SU-DHL-6 (cell line): ENCODE results near the gene LAPTM4A.

Source experiments
- H2AFZ ChIP-seq: fragments of 200-600 bp; sonication (generic); 2 replicates; pipeline ENCODE4 v1.6.1; 2014; ENCODE audit warnings: low read depth, mild to moderate bottlenecking, moderate library complexity, mixed read lengths, antibody characterized with exemption, low read length; ENCODE audit not compliant: severe bottlenecking
- H3F3A ChIP-seq: fragments of 200-600 bp; shearing (Covaris generic); 2 replicates; pipeline ENCODE4 v1.6.0; 2016; ENCODE audit warnings: antibody characterized with exemption, mild to moderate bottlenecking; ENCODE audit not compliant: insufficient read depth
- H3K27ac ChIP-seq: fragments of 200-600 bp; sonication (generic); 2 replicates; pipeline ENCODE4 v1.5.1; 2016; ENCODE audit warnings: low read depth, mild to moderate bottlenecking, low read length, moderate library complexity, mixed read lengths
- H3K27me3 ChIP-seq: fragments of 200-600 bp; sonication (generic), shearing (Covaris generic); 2 replicates; pipeline ENCODE4 v1.6.0; 2014; ENCODE audit warnings: mild to moderate bottlenecking, low read length
- H3K36me3 ChIP-seq: fragments of 200-600 bp; sonication (generic); 2 replicates; pipeline ENCODE4 v1.6.1; 2014; ENCODE audit warnings: mild to moderate bottlenecking, low read length, mixed read lengths
- H3K4me2 ChIP-seq: fragments of 300-600, 200-600 bp; shearing (Covaris generic), sonication (generic); 2 replicates; pipeline ENCODE4 v1.6.0; 2014; ENCODE audit warnings: low read length, low read depth, mild to moderate bottlenecking; ENCODE audit not compliant: poor library complexity, severe bottlenecking
- H3K4me3 ChIP-seq: fragments of 200-600 bp; sonication (generic); 2 replicates; pipeline ENCODE4 v1.5.1; 2014; ENCODE audit warnings: antibody characterized with exemption, low read length, mild to moderate bottlenecking, mixed read lengths; ENCODE audit not compliant: insufficient read depth, poor library complexity, severe bottlenecking
- H3K79me2 ChIP-seq: fragments of 200-600 bp; sonication (generic); 2 replicates; pipeline ENCODE4 v1.6.1; 2014; ENCODE audit warnings: mild to moderate bottlenecking, low read length, moderate library complexity; ENCODE audit not compliant: insufficient read depth
- H3K9ac ChIP-seq: fragments of 200-600 bp; sonication (generic); 2 replicates; pipeline ENCODE4 v1.7.0; 2014; ENCODE audit warnings: mild to moderate bottlenecking, low read length
- H3K9me2 ChIP-seq: fragments of 200-600 bp; sonication (generic); replicated peaks from 2 replicates; pipeline ENCODE4 v1.6.1; 2014; ENCODE audit warnings: low read length; ENCODE audit not compliant: insufficient read depth
- H3K9me3 ChIP-seq: fragments of 200-600 bp; sonication (generic); 2 replicates; pipeline ENCODE4 v1.6.1; 2014; ENCODE audit warnings: low read length, mixed read lengths; ENCODE audit not compliant: insufficient read depth
- H4K20me1 ChIP-seq: fragments of 200-600 bp; sonication (generic); 2 replicates; pipeline ENCODE4 v1.6.1; 2014; ENCODE audit warnings: low read depth, mild to moderate bottlenecking, antibody characterized with exemption, low read length, moderate library complexity, mixed read lengths
- CTCF ChIP-seq: fragments of 200-600 bp; sonication (generic); IDR thresholded peaks from one replicate; pipeline ENCODE4 v1.5.1; 2017; ENCODE audit warnings: antibody characterized with exemption, mild to moderate bottlenecking, low read length, moderate library complexity; ENCODE audit not compliant: insufficient read depth, poor library complexity, severe bottlenecking
- EZH2phosphoT487 ChIP-seq: fragments of 200-600 bp; sonication (generic), shearing (Covaris generic); conservative IDR thresholded peaks from 2 replicates; pipeline ENCODE4 v1.6.1; 2018; ENCODE audit warnings: mild to moderate bottlenecking, antibody characterized with exemption, low read length, moderate library complexity, mixed read lengths

LAPTM4A gene

GRCh38 chr2:20097889-20098714 lies 46.7 kb upstream of the LAPTM4A start:
- H3K27me3 ChIP-seq = no peaks in the 10 kb centered on the region
- no peaks in the 10 kb centered on the region for H3K79me2 ChIP-seq
- no peak overlapping the region for H3K4me2 ChIP-seq
- no peaks in the 10 kb centered on the region for H3K36me3 ChIP-seq
- no peaks in the 10 kb centered on the region for H3F3A ChIP-seq
- H4K20me1 ChIP-seq = no peaks in the 10 kb centered on the region
- H2AFZ ChIP-seq = no peak overlapping the region
- H3K4me3 ChIP-seq = no peak overlapping the region
- no peak overlapping the region for H3K27ac ChIP-seq
- no peaks in the 10 kb centered on the region for H3K9me2 ChIP-seq
- no peaks in the 10 kb centered on the region for H3K9me3 ChIP-seq
- no peak overlapping the region for H3K9ac ChIP-seq
- peak; percentile 43 for TF ChIP-seq CTCF
- no peak for TF ChIP-seq EZH2phosphoT487

- Histone ChIP-seq H3F3A (no peaks in the 10 kb centered on the region), H3K9ac (no peak overlapping the region), H3K9me3 (no peaks in the 10 kb centered on the region), H3K36me3 (no peaks in the 10 kb centered on the region), H2AFZ (no peak overlapping the region), H3K27me3 (no peaks in the 10 kb centered on the region), H3K4me2 (no peak overlapping the region), H3K9me2 (no peaks in the 10 kb centered on the region), H4K20me1 (no peaks in the 10 kb centered on the region), H3K79me2 (no peaks in the 10 kb centered on the region), H3K27ac (no peak overlapping the region), H3K4me3 (no peak overlapping the region)
- TF ChIP-seq CTCF = no peak
- TF ChIP-seq EZH2phosphoT487 = no peak
Measured at GRCh38 chr2:20095469-20095868, 44.0 kb upstream of the LAPTM4A start.

GRCh38 chr2:20094955-20095354 lies 43.5 kb upstream of the LAPTM4A start:
- H3K27me3 ChIP-seq = no peaks in the 10 kb centered on the region
- TF ChIP-seq EZH2phosphoT487 (no peak), CTCF (no peak)
- H3K9me3 ChIP-seq = no peaks in the 10 kb centered on the region
- H2AFZ ChIP-seq = no peak overlapping the region
- no peaks in the 10 kb centered on the region for H3F3A ChIP-seq
- no peaks in the 10 kb centered on the region for H3K36me3 ChIP-seq
- no peaks in the 10 kb centered on the region for H3K9me2 ChIP-seq
- no peak overlapping the region for H3K4me3 ChIP-seq
- no peaks in the 10 kb centered on the region for H3K79me2 ChIP-seq
- H3K4me2 ChIP-seq = no peak overlapping the region
- H4K20me1 ChIP-seq = no peaks in the 10 kb centered on the region
- H3K9ac ChIP-seq = no peak overlapping the region
- no peak overlapping the region for H3K27ac ChIP-seq
